Breast epithelium (tissue), 4 donors: ENCODE data around the gene PIK3R1. TPM values are rescaled to one million over a fixed set of nuclear protein-coding genes. Genes with fewer than 3 reads are reported as not detected.
"Not testable (repeated sequence)": the region's sequence is repeated elsewhere in the genome, so short reads cannot be mapped to it uniquely, and the experiment has no call there.

ENCODE experiments used
- DNase-seq, 2 donors: peaks; one replicate each; pipeline ENCODE4 v3.0.0-alpha.2; 2019; ENCODE audit warnings: low spot score in 2 of 2
- H3K27ac ChIP-seq, 2 donors: fragments of 200-600 bp; sonication (generic) in 1 of 2; one replicate each; pipeline ENCODE4 v1.5.1; 2016 to 2019; ENCODE audit warnings: mild to moderate bottlenecking in 1 of 2
- H3K27me3 ChIP-seq, 2 donors: fragments of 200-600 bp; sonication (generic) in 1 of 2; one replicate each; pipeline versions ENCODE4 v1.5.1 to v1.6.0; 2017 to 2019; ENCODE audit warnings: control low read depth in 1 of 2, mild to moderate bottlenecking in 1 of 2
- H3K36me3 ChIP-seq: fragments of 200-600 bp; one replicate; pipeline ENCODE4 v1.5.1; 2019
- H3K4me1 ChIP-seq, 2 donors: fragments of 200-600 bp; sonication (generic); one replicate each; pipeline ENCODE4 v1.5.1; 2016 to 2019; ENCODE audit warnings: control low read depth in 1 of 2
- H3K4me3 ChIP-seq, 3 donors: fragments of 200-600 bp; sonication (generic); 1 replicate in 2 of 3; 2 replicates in 1 of 3; pipeline ENCODE4 v1.5.1; 2016 to 2019; ENCODE audit warnings: mild to moderate bottlenecking in 3 of 3, moderate library complexity in 2 of 3
- H3K9me3 ChIP-seq, 2 donors: fragments of 200-600 bp; sonication (generic) in 1 of 2; one replicate each; pipeline ENCODE4 v1.5.1; 2016 to 2019; ENCODE audit warnings: control low read depth in 1 of 2
- POLR2A ChIP-seq: fragments of 450-650 bp; IDR thresholded peaks from one replicate; pipeline ENCODE4 v1.6.1; 2016; ENCODE audit warnings: antibody characterized with exemption, mild to moderate bottlenecking, moderate library complexity
- POLR2AphosphoS5 ChIP-seq, 3 donors: sonication (generic); formaldehyde crosslinking; IDR thresholded peaks; one replicate each; pipeline ENCODE4 v1.6.1; 2017; ENCODE audit warnings: antibody characterized with exemption in 3 of 3
- intact Hi-C: fragments of 100-400 bp; cut with DNase I; formaldehyde crosslinking; loops from one replicate; pipeline ENCODE4 v1.15.1; 2023; ENCODE audit warnings: low total_unique reads
- total RNA-seq, 3 donors: library from RNA; depleted of rRNA; stranded (reverse); fragments of >200 nt; gene quantifications; one replicate each; pipeline ENCODE4 v1.1.0, GENCODE V29; 2016
- TF ChIP-seq, protein P1 (sequence below), 3 donors: fragments of 450-650 bp; IDR thresholded peaks; one replicate each; pipeline ENCODE4 v1.5.1; 2016 to 2017; ENCODE audit warnings: antibody characterized with exemption in 3 of 3, mild to moderate bottlenecking in 3 of 3, moderate library complexity in 3 of 3

The PIK3R1 gene
- total RNA-seq, 3 donors from 2014 or later: 193 to 429 (median 275) TPM

- no peak for DNase-seq
- Histone ChIP-seq H3K27me3 (no peaks in the 10 kb centered on the region), H3K36me3 (no peaks in the 10 kb centered on the region), H3K27ac (no peak overlapping the region), H3K4me1 (no peaks in the 10 kb centered on the region), H3K4me3 (no peak overlapping the region), H3K9me3 (no peaks in the 10 kb centered on the region)
- TF ChIP-seq POLR2AphosphoS5 (IDR thresholded peaks at IDR 0.05) (no peak), POLR2A (no peak)
- TF ChIP-seq, protein P1, sequence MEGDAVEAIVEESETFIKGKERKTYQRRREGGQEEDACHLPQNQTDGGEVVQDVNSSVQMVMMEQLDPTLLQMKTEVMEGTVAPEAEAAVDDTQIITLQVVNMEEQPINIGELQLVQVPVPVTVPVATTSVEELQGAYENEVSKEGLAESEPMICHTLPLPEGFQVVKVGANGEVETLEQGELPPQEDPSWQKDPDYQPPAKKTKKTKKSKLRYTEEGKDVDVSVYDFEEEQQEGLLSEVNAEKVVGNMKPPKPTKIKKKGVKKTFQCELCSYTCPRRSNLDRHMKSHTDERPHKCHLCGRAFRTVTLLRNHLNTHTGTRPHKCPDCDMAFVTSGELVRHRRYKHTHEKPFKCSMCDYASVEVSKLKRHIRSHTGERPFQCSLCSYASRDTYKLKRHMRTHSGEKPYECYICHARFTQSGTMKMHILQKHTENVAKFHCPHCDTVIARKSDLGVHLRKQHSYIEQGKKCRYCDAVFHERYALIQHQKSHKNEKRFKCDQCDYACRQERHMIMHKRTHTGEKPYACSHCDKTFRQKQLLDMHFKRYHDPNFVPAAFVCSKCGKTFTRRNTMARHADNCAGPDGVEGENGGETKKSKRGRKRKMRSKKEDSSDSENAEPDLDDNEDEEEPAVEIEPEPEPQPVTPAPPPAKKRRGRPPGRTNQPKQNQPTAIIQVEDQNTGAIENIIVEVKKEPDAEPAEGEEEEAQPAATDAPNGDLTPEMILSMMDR (IDR thresholded peaks at IDR 0.05): no peak
- intact Hi-C loops: no loop called here
Measured at GRCh38 chr5:68192679-68193060, 22.9 kb upstream of the PIK3R1 start.

DNA sequence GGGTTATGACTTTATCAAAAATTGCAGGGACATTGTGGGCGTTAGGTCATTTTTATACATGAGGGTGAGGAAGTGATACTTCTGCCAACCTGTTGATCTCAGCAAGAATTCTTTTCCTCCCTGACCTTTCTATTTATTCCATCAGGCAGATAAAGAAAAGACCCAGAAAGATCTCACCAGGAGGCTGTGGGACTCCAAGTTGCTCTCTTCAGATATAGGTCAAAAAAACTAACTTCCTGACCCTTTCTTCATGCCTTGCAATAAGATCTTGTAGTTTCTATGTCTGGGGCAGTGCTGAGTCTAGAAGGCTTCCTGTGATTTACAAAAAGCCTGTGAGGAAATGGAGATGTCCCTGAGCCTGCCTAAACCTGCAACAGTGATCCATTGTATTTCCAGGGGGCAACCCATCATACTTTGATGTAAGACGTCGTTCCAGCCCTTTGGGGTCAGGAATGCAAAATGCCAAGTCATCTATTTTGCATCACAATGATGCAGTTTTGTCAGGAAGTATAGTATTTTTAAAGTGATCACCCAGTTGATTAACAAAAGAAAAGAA lies 22.0 kb upstream of the PIK3R1 start:
- DNase-seq: no peak
- Histone ChIP-seq H3K4me1 (no peaks in the 10 kb centered on the region), H3K27me3 (no peaks in the 10 kb centered on the region), H3K9me3 (no peaks in the 10 kb centered on the region), H3K4me3 (no peak overlapping the region), H3K36me3 (no peaks in the 10 kb centered on the region), H3K27ac (no peak overlapping the region)
- TF ChIP-seq POLR2A: no peak
- intact Hi-C loops: no loop called here

GRCh38 chr5:68194386-68194785 lies 21.2 kb upstream of the PIK3R1 start:
- no peaks in the 10 kb centered on the region for H3K9me3 ChIP-seq
- DNase-seq: no peak
- no peak overlapping the region for H3K27ac ChIP-seq
- H3K4me3 ChIP-seq: no peak overlapping the region
- intact Hi-C loops: no loop called here
- TF ChIP-seq, protein P1 (IDR thresholded peaks at IDR 0.05): no peak
- TF ChIP-seq POLR2A: no peak
- no peak for TF ChIP-seq POLR2AphosphoS5 (IDR thresholded peaks at IDR 0.05)
- no peaks in the 10 kb centered on the region for H3K27me3 ChIP-seq
- H3K4me1 ChIP-seq: no peaks in the 10 kb centered on the region
- H3K36me3 ChIP-seq: no peaks in the 10 kb centered on the region

DNA sequence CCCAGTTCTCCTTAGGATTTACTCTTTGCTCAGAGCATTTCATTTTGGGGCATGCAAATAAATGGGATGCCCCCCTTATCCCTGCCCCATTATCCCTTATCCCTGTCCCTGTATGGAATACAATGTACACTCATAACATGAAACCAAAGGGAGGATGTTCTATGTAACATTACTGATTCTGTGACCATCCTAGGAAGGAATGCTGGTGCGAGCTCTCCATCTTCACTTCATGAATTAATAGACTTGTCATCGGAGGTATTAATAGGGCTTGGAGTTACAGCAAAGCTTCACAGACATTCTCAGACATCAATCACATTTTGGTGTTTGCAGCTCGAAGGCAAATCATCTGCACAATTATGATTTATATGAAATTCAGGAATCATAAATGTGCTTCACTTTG lies 20.4 kb upstream of the PIK3R1 start:
- no peak for TF ChIP-seq POLR2AphosphoS5 (IDR thresholded peaks at IDR 0.05)
- TF ChIP-seq, protein P1 (IDR thresholded peaks at IDR 0.05): no peak
- no peak for TF ChIP-seq POLR2A
- no peak for DNase-seq
- Histone ChIP-seq H3K36me3 (no peaks in the 10 kb centered on the region), H3K4me3 (no peak overlapping the region), H3K27ac (no peak overlapping the region), H3K27me3 (no peaks in the 10 kb centered on the region), H3K4me1 (no peaks in the 10 kb centered on the region), H3K9me3 (no peaks in the 10 kb centered on the region)
- intact Hi-C loops: no loop called here

DNA sequence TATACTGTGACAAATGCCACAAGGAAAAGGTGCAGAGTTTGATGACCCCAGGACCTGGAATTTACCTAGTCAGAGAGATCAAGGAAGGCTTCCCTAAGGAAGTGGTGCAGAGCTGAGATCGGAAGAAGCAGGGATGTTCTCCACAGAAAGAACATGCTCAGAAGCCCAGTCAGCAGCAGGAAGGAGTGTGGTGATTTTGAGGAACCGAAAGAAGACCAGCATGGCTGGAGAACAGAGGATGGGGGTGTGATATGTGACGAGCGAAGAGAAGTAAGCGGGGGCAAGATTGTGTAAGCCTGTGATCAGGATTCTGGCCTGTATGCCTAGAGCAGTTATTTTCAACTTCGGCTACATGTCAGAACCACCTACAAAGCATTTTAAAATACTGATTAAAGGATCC lies 18.7 kb upstream of the PIK3R1 start:
- H3K27ac ChIP-seq: no peak overlapping the region
- H3K4me1 ChIP-seq: no peaks in the 10 kb centered on the region
- H3K4me3 ChIP-seq: no peak overlapping the region
- TF ChIP-seq, protein P1 (IDR thresholded peaks at IDR 0.05): no peak
- no peak for TF ChIP-seq POLR2A
- no peak for TF ChIP-seq POLR2AphosphoS5 (IDR thresholded peaks at IDR 0.05)
- H3K9me3 ChIP-seq: no peaks in the 10 kb centered on the region
- no peaks in the 10 kb centered on the region for H3K36me3 ChIP-seq
- no peak for DNase-seq
- no peaks in the 10 kb centered on the region for H3K27me3 ChIP-seq
- intact Hi-C loops: no loop called here

GRCh38 chr5:68200288-68200687 lies 15.3 kb upstream of the PIK3R1 start:
- H3K36me3 ChIP-seq: no peaks in the 10 kb centered on the region
- TF ChIP-seq, protein P1 (IDR thresholded peaks at IDR 0.05): no peak
- TF ChIP-seq POLR2A (no peak), POLR2AphosphoS5 (IDR thresholded peaks at IDR 0.05) (no peak)
- H3K27ac ChIP-seq: no peak overlapping the region
- H3K4me1 ChIP-seq: no peaks in the 10 kb centered on the region
- no peak for DNase-seq
- no peak overlapping the region for H3K4me3 ChIP-seq
- intact Hi-C loops: no loop called here
- H3K9me3 ChIP-seq: no peaks in the 10 kb centered on the region
- no peaks in the 10 kb centered on the region for H3K27me3 ChIP-seq

- H3K27ac ChIP-seq, intact Hi-C loops, H3K4me3 ChIP-seq, H3K9me3 ChIP-seq, H3K36me3 ChIP-seq, DNase-seq, H3K4me1 ChIP-seq, H3K27me3 ChIP-seq: not testable (repeated sequence)
Measured at GRCh38 chr5:68210654-68211053, 4.9 kb upstream of the PIK3R1 start.
